ENCODE measurements around the gene RAB17.

DNA sequence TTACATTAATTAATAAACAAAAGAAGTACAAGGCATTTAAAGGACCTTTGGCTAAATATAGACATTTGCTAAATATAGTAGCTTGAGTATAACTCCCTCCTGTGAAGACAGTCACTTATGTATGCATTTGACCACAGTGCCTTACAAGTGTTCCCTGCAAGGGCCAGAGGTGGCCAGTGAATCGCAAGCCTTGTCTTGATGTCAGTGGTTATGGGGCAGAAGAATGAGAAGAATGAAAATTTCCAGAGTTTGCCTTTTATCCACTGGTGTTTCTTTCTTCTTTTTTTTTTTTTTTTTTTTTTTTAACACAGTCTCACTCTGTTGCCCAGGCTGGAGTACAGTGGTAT lies 38.6 kb upstream of the RAB17 start:
- TF ChIP-seq CEBPB (IDR thresholded peaks at IDR 0.05; ENCODE audit: low read depth, low read length) (no peak), SRF (IDR thresholded peaks at IDR 0.05; ENCODE audit: low read depth, low read length) (no peak), ATF3 (IDR thresholded peaks at IDR 0.05; ENCODE audit: insufficient read depth, low read depth, low read length) (no peak), SP1 (IDR thresholded peaks at IDR 0.05; ENCODE audit: low read depth, low read length) (no peak), TBP (IDR thresholded peaks at IDR 0.05; ENCODE audit: low read depth, low read length) (no peak), HDAC2 (IDR thresholded peaks at IDR 0.05; ENCODE audit: borderline replicate concordance in 1 of 2, low read depth in 2 of 2, low read length in 2 of 2) (no peak), EZH2 (IDR thresholded peaks at IDR 0.05; ENCODE audit: low read depth, low read length, severe bottlenecking) (no peak), JUN (IDR thresholded peaks at IDR 0.05; ENCODE audit: low read depth, low read length) (no peak), ATF2 (IDR thresholded peaks at IDR 0.05; ENCODE audit: low read length) (no peak), TCF12 (IDR thresholded peaks at IDR 0.05; ENCODE audit: low read depth, low read length) (no peak), JUND (IDR thresholded peaks at IDR 0.05; ENCODE audit: low read length) (no peak)
- TF ChIP-seq, protein P1, sequence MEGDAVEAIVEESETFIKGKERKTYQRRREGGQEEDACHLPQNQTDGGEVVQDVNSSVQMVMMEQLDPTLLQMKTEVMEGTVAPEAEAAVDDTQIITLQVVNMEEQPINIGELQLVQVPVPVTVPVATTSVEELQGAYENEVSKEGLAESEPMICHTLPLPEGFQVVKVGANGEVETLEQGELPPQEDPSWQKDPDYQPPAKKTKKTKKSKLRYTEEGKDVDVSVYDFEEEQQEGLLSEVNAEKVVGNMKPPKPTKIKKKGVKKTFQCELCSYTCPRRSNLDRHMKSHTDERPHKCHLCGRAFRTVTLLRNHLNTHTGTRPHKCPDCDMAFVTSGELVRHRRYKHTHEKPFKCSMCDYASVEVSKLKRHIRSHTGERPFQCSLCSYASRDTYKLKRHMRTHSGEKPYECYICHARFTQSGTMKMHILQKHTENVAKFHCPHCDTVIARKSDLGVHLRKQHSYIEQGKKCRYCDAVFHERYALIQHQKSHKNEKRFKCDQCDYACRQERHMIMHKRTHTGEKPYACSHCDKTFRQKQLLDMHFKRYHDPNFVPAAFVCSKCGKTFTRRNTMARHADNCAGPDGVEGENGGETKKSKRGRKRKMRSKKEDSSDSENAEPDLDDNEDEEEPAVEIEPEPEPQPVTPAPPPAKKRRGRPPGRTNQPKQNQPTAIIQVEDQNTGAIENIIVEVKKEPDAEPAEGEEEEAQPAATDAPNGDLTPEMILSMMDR (IDR thresholded peaks at IDR 0.05; ENCODE audit: control extremely low read depth in 1 of 3, insufficient read depth in 1 of 3, low read depth in 1 of 3, low read length in 3 of 3): no peak
- TF ChIP-seq, protein P2, sequence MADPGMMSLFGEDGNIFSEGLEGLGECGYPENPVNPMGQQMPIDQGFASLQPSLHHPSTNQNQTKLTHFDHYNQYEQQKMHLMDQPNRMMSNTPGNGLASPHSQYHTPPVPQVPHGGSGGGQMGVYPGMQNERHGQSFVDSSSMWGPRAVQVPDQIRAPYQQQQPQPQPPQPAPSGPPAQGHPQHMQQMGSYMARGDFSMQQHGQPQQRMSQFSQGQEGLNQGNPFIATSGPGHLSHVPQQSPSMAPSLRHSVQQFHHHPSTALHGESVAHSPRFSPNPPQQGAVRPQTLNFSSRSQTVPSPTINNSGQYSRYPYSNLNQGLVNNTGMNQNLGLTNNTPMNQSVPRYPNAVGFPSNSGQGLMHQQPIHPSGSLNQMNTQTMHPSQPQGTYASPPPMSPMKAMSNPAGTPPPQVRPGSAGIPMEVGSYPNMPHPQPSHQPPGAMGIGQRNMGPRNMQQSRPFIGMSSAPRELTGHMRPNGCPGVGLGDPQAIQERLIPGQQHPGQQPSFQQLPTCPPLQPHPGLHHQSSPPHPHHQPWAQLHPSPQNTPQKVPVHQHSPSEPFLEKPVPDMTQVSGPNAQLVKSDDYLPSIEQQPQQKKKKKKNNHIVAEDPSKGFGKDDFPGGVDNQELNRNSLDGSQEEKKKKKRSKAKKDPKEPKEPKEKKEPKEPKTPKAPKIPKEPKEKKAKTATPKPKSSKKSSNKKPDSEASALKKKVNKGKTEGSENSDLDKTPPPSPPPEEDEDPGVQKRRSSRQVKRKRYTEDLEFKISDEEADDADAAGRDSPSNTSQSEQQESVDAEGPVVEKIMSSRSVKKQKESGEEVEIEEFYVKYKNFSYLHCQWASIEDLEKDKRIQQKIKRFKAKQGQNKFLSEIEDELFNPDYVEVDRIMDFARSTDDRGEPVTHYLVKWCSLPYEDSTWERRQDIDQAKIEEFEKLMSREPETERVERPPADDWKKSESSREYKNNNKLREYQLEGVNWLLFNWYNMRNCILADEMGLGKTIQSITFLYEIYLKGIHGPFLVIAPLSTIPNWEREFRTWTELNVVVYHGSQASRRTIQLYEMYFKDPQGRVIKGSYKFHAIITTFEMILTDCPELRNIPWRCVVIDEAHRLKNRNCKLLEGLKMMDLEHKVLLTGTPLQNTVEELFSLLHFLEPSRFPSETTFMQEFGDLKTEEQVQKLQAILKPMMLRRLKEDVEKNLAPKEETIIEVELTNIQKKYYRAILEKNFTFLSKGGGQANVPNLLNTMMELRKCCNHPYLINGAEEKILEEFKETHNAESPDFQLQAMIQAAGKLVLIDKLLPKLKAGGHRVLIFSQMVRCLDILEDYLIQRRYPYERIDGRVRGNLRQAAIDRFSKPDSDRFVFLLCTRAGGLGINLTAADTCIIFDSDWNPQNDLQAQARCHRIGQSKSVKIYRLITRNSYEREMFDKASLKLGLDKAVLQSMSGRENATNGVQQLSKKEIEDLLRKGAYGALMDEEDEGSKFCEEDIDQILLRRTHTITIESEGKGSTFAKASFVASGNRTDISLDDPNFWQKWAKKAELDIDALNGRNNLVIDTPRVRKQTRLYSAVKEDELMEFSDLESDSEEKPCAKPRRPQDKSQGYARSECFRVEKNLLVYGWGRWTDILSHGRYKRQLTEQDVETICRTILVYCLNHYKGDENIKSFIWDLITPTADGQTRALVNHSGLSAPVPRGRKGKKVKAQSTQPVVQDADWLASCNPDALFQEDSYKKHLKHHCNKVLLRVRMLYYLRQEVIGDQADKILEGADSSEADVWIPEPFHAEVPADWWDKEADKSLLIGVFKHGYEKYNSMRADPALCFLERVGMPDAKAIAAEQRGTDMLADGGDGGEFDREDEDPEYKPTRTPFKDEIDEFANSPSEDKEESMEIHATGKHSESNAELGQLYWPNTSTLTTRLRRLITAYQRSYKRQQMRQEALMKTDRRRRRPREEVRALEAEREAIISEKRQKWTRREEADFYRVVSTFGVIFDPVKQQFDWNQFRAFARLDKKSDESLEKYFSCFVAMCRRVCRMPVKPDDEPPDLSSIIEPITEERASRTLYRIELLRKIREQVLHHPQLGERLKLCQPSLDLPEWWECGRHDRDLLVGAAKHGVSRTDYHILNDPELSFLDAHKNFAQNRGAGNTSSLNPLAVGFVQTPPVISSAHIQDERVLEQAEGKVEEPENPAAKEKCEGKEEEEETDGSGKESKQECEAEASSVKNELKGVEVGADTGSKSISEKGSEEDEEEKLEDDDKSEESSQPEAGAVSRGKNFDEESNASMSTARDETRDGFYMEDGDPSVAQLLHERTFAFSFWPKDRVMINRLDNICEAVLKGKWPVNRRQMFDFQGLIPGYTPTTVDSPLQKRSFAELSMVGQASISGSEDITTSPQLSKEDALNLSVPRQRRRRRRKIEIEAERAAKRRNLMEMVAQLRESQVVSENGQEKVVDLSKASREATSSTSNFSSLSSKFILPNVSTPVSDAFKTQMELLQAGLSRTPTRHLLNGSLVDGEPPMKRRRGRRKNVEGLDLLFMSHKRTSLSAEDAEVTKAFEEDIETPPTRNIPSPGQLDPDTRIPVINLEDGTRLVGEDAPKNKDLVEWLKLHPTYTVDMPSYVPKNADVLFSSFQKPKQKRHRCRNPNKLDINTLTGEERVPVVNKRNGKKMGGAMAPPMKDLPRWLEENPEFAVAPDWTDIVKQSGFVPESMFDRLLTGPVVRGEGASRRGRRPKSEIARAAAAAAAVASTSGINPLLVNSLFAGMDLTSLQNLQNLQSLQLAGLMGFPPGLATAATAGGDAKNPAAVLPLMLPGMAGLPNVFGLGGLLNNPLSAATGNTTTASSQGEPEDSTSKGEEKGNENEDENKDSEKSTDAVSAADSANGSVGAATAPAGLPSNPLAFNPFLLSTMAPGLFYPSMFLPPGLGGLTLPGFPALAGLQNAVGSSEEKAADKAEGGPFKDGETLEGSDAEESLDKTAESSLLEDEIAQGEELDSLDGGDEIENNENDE (IDR thresholded peaks at IDR 0.05; ENCODE audit: insufficient replicate concordance, low read length): no peak

All from H1 (cell line).